ENCODE results near the gene SMU1.

- TF ChIP-seq CTCF (conservative IDR thresholded peaks at IDR 0.05; ENCODE audit: low read length) (no peak), EZH2phosphoT487 (IDR thresholded peaks at IDR 0.05; ENCODE audit: borderline replicate concordance) (no peak)
These were observed 23.3 kb upstream of the SMU1 start for GRCh38 chr9:33099754-33100153.
